HG03095 (cell line): ENCODE measurements around the gene WDR20.
"Not testable (repeated sequence)": the region's sequence is repeated elsewhere in the genome, so short reads cannot be mapped to it uniquely, and the experiment has no call there.

Source experiments
- ATAC-seq: cut with Tn5 transposase; IDR thresholded peaks from one replicate; pipeline ENCODE4 v1.9.1; 2021; ENCODE audit warnings: moderate library complexity; ENCODE audit not compliant: unreplicated experiment

Gene WDR20, protein sequence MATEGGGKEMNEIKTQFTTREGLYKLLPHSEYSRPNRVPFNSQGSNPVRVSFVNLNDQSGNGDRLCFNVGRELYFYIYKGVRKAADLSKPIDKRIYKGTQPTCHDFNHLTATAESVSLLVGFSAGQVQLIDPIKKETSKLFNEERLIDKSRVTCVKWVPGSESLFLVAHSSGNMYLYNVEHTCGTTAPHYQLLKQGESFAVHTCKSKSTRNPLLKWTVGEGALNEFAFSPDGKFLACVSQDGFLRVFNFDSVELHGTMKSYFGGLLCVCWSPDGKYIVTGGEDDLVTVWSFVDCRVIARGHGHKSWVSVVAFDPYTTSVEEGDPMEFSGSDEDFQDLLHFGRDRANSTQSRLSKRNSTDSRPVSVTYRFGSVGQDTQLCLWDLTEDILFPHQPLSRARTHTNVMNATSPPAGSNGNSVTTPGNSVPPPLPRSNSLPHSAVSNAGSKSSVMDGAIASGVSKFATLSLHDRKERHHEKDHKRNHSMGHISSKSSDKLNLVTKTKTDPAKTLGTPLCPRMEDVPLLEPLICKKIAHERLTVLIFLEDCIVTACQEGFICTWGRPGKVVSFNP

DNA sequence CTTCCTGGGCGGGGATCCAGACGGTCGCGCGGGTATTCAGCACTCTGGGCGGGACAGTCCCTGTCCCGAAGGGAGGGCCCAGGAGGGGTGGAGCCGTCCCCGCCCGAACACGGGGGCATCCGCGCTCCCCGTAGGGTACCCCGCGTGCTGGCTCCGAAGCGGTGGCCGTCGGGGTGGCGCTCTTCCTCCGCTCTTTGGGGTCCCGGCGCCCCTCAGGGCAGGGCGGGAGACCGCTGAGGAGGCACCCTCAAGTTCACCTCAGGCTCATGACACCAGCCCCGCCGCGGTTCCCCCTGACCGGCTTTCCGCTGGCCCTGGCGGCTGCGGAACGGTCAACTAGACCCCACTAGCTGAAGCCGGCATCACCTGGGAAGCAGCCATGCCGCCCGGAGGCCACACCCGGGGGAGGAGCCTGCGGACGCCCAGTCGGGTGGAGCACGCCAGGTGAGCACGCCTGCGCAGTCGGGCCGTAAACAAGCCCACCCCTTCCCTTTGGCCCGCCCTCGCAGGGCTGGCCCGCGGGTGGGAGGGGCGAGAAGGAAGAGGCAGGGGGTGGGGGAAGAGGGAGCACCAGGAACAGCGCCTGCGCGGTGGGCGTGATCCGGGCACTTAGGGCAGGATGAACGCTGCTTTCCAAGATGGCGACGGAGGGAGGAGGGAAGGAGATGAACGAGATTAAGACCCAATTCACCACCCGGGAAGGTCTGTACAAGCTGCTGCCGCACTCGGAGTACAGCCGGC, at the start of gene WDR20:
Gene WDR20 (plus strand): TSS at position 612 of the 741 bp plus-strand sequence. CDS start 27 bp downstream, at position 639.
- ATAC-seq: peak; percentile 87

DNA sequence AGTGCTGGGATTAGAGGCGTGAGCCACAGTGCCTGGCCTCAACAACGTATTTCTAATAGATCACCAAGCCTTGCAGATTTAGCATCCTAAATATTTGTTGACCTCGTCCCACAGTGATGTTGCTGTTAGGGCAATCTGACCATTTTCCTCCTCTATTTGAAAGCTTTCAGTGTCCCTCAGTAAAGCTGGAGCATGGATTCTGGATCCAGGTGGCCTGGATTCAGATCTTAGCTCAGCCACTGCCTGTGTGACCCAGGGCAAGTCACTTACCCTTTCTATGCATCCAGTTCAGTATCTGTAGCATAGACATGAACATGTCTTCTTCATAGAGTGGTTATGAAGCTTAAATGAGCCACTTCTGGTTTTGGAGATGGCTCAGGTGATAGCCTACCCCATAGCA, 49.0 kb upstream of the WDR20 start:
- ATAC-seq: no peak

DNA sequence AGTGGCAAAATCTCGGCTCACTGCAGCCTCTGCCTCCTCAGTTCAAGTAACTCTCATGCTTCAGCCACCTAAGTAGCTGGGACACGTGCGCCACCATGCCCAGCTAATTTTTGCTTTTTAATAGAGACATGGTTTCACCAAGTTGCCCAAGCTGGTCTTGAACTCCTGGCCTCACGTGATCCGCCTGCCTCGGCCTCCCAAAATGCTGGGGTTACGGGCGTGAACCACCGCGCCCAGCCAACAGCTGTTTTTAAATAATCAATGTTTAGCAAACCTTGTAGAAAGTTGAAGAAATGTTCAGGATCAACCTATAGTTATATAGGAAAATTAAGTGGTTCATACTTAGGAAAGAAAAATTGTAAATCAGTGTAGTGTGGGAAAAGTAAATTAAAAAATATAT, 46.9 kb upstream of the WDR20 start:
- no peak for ATAC-seq

DNA sequence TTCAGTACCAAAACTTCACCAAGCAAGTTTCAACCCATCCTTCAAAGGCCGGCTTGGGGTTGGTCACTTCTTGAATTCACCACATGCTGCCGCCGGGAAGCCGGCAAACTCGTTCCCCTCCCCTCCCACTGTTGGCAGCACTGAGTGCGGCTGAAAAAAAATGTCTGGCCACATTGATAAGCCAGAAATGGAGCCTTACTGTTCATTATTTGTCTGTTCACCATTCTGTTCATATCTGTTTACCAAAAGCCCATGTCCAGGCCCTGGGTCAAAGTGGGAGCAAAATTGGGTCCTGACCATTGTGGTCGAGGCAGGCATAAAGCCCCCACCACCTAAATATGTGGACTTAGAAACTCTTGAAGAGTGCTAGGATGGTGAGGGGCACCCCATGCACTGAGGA, 45.6 kb upstream of the WDR20 start:
- ATAC-seq: no peak

DNA sequence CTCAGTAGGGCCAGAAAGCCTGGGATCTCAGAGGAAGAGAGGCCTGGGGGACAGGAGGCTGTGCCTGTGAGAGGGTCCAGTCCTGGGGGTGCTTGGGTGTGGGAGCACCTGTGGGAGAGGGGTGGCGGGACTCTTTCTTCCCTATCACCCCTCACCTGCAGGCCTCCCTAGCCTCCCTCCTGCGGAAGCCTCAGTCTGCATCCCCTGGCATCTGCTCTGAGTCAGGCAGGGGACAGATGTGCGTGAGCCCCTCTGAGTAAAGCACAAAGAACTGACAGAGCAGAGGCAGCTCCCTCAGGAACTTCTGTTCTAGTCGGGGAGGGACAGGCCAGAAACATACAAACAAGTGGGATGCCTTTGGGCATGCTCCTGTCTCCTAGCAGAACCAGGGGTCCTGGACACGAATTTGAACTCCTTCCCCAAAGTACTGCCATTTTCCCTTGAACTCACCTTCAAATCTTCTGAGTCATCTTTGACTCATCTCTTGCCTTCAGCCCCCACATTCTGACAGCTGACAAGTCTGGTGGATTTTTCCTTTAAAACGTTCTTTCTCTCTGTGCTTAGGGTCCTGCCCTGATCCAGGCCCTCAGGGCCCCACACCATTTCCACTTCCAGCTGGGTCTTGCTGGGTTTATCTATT, 44.3 kb upstream of the WDR20 start:
- ATAC-seq: no peak

DNA sequence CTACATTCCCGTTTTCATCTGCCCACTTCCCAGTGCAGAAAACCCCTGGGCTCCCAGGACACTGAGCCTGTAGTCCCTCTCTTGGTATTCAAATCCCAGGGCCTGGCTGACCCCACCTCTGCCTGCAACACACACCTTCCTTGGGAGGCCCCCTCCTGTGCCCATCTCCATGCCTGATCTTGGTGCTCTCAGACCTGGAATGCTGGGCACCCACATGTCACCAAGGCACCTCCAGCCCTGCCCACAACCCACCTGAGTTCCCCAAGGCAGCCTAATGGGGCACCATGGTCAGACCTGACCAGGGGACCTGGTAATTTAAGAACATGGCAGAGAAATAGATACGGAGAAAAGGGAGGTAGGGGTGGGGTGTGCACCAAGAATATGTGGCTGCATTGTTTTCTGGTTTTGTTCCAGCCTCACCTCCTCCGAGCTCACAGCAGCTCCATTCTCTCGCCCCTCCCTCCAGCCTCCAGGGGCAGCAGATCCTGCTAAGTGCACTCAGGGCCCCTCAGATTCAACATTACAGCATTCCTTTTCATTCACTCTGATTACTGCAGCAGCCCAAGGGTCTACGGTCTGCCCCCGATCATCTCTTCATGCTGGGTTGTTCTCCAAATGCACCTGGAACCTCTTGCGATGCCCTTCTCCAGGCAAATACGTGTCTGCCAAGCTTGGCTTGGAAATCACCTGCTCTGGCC, 43.7 kb upstream of the WDR20 start:
- ATAC-seq: no peak

DNA sequence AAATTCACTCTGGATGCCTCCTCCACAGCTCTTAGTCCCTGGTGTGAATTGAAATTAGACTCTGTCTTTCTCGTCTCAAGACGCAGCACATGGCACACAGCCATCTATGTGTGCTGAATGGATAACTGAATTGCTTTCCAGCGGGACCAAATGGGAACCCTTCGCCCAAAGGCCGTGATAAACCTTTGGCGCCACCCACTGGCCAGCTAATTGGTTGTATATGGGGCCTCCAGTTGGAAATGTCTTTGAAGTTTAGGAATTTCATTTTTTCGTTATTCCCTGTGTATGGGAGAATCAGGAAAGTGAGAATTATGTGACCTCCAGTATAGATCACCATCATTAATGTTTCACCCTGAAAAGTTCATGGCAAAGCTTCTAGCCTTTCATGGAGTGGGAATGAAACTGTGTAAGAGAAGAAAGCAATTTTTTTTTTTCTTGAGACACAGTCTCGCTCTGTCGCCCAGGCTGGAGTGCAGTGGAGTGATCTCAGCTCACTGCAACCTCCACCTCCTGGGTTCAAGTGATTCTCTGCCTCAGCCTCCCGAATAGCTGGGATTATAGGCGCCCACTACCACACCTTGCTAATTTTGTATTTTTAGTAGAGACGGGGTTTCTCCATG, 43.0 kb upstream of the WDR20 start:
- ATAC-seq: no peak

DNA sequence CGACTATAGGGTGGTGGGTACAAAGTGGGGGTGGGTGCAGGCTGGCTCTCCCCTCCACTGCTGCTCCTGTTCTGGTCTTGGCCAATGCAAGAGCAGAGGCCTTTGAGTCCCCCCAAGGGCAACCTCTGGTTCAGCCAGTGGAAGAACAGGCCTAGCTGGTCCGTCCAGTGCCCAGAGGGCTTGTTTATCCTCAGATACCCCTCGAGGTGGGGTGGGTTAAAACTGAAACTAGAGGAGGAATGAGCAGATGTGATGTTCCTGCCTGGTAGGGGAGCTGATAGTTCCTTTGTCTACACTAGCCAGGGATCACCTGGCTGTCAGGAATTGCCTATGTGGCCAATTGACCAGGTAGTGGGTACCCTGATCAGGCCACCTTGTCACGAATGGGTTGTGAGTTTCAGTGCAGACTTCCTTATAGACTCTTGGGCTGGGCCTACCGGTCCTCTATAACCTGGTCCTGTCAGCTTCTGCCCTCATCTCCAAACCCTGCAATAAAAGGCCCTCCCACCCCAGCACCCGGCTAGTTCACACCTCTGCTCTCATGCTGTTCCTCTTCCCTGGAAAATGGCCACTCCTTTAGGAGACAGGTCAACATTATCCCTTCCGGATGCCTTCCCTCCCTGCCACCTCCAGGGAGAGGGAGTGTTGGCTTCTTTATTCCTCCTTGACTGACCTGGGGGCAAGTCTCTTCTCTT, 42.1 kb upstream of the WDR20 start:
- no peak for ATAC-seq

DNA sequence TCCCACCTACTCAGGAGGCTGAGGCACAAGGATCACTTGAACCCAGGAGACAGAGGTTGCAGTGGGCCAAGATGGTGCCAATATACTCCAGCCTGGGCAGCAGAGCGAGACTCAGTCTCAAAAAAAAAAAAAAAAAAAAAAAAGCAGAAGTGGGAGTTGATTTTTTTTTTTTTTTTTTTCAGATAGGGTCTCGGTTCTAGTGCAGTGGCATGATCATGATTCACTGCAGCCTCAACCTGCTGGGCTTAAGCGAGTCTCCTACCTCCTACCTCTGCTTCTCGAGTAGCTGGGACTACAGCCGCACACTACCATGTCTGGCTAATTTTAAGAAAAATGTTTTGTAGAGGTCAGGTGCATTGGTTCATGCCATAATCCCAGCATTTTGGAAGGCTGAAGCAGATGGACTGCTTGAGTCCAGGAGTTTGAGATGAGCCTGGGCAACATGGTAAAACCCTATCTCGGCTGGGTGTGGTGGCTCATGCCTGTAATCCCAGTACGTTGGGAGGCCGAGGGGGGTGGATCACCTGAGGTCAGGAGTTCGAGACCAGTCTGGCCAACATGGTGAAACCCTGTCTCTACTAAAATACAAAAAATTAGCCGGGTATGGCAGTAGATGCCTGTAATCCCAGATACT, 36.5 kb upstream of the WDR20 start:
- no peak for ATAC-seq

DNA sequence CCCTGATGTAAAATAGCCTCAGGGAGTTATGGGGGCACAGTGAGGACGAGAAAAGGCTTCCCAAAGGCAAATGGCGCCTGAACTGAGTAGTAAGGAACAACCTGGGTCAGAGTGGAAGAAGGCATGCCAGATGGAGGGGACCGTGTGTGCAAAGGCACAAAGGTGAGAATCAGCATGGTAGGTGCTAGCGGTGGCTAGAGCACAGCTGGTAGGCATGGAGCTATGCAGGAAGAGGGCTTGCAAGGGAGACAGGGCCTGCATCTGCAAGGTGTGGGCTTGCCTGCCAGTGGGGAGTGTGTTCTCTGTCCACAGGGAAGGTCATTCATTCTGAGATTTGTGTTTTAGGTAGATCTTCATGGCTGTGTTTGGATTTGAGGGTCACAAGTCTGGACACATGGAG, 34.3 kb upstream of the WDR20 start:
- ATAC-seq: no peak

DNA sequence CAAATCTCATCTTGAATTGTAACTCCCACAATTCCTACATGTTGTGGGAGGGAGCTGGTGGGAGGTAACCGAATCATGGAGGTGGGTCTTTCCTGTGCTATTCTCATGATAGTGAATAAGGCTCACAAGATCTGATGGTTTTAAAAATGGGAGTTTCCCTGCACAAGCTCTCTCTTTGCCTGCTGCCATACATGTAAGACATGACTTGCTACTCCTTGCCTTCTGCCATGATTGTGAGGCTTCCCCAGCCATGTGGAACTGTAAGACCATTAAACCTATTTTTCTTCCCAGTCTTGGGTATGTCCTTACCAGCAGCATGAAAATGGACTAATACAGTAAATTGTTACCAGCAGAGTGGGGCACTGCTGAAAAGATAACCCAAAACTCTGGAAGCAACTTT, 30.4 kb upstream of the WDR20 start:
- not testable (repeated sequence) for ATAC-seq

DNA sequence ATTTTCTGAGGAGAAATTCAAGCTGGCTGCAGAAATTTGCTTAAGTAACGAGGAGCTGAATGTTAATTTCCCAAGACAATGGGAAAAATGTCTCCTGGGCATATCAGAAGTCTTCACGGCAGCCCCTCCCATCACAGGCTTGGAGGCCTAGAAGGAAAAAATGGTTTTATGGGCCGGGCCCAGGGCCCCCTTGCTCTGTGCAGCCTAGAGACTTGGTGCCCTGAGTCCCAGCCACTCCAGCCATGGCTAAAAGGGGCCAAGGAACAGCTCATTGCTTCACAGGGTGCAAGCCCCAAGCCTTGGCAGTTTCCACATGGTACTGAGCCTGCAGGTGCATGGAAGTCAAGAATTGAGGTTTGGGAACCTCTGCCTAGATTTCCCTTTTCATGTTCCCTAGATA, 28.6 kb upstream of the WDR20 start:
- no peak for ATAC-seq

DNA sequence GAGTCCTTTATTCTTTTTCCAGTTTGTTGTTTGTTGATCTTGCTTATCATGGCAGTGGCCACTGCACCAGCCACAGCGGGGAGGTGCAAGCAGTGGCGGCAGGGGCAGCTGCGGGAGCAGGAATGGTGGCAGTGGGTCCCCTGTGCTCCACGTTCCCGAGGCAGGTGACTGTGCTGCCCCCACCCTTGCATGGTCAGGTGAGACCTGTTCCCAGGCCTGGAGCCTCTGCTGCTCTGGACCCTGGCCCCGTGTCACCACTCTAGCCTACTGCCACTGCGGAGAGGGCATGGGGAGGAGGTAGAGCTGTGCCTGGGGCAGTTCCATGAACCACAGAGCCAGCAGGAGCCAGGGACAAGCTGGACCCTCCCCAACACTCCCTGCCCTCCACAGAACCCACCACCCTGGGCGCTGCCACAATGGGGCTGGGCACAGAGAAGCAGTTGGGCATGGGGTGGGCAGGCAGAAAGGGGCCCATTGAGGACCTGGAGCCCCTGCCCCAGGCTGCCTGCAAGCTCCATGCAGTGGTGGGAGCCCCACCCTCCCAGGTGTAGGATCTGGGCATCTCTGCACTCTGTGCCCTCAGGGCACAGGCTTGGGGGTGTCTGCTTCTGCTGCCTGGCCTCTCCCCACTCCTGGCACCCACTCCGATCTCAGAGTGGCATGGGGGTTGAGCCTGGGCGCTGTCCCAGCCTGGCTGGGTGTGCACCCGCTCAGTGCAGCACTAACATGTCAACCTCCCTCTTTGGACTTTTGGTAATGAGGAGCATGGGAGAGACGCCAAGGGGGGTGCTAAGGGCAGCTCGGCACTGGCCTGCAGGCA, 23.1 kb upstream of the WDR20 start:
- no peak for ATAC-seq

DNA sequence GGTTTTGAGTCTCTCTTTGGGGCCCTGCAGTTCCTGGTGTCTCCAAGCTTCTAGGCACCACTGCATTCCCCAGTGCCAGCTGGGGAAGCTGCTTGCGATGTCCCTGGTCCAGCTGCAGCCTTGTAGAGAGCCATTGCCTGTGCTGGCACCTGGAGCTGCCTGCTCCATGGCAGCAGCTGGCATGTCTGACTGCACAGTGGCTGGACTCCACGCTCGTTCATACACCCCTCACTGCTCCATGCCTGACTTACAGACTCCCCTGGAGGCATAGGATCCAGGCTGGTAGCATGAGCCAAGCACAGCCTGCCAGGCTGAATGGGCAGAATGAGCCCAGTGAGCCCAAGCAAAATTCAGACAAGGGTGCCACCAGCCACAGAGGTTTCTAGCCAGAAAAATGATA, 21.8 kb upstream of the WDR20 start:
- ATAC-seq: no peak

DNA sequence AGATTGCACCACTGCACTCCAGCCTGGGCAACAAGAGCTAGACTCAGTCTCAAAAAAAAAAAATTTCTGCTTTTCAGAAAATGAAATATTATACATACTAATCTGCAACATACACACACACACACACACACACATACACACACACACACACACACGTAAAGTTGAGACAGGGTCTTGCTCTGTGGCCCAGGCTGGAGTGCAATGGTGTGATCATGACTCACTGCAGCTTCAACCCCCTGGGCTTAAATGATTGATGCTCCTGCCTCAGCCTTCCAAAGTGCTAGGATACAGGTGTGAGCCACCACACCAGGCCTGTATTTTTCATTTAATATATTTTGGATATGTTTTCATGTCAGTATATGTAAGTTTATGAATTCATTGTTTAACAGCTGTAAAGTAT, 18.8 kb upstream of the WDR20 start:
- no peak for ATAC-seq

DNA sequence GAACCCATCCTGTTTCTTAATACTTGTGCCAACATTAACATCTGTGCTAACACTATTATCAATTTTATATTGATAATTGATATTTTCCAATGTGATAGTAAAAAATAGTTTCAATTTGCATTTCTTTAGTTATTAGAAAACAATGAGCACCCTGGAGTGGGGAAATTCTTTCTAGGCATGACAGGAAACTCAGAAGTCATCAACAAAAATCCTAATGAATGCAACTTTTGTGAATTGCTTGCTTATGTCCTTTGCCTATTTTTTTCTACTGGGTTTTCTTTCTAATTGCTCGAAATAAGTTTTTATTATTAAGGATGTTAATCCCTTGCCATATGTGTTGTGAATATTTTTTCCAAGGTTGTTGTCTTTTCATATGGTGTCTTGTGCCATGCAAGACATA, 18.1 kb upstream of the WDR20 start:
- no peak for ATAC-seq

DNA sequence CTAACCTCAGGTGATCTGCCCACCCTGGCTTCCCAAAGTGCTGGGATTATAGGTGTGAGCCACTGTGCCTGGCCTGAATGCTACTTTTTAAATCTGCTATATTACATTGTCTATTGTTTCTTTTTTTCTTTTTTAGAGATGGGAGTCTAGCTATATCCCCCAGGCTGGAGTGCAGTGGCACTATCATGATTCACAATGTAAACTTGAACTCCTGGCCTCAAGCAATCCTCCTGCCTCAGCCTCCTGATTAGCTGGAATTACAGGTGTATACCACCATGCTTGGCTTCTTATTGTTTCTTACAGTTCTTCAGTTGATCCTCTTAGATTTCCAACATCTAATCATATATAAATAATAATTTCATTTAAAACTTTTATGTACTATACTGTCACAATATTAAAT, 15.3 kb upstream of the WDR20 start:
- ATAC-seq: no peak

DNA sequence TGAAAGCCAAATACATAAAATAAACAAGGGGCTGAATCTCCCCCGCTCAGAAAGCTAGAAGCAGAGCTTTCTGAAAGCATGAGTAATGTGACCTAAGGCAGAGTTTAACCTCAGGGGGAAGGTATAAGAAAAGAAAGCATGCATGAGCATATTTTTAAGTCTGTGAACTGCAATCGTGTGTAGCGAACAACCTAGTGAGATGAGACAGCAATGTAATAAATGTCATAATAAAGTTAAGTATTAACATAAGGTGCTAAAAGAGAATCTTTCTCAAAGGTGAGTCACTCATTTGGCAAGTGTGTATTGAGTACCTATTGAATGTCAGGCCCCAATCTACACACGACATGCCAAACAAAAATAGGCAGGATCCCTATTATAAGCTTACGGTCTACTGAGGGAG, 14.2 kb upstream of the WDR20 start:
- ATAC-seq: no peak
